K562 (cell line): ENCODE measurements around the gene APEX1. TPM values are rescaled to one million over a fixed set of nuclear protein-coding genes. Genes with fewer than 3 reads are reported as not detected.
A peak's percentile ranks its signal among the peaks of the same experiment; 100 is the strongest.

Source experiments
- AFF1 ChIP-seq, 2 experiments: fragments of 450-650 bp; IDR thresholded peaks; 2 replicates each; pipeline ENCODE4 v1.6.1; 2018; ENCODE audit warnings: mild to moderate bottlenecking in 2 of 2, low read depth in 1 of 2; ENCODE audit not compliant: partially characterized antibody in 2 of 2
- BRF1 ChIP-seq: IDR thresholded peaks from 3 replicates; pipeline ENCODE4 v1.6.1; 2011; ENCODE audit warnings: borderline replicate concordance, mild to moderate bottlenecking; ENCODE audit not compliant: insufficient read length; ENCODE audit errors: extremely low read depth
- ERF ChIP-seq: fragments of 450-650 bp; formaldehyde crosslinking; IDR thresholded peaks from 2 replicates; pipeline ENCODE4 v1.4.0; 2020; ENCODE audit warnings: mild to moderate bottlenecking, mixed read lengths
- OTX1 ChIP-seq: fragments of 450-650 bp; formaldehyde crosslinking; IDR thresholded peaks from 2 replicates; pipeline ENCODE4 v1.4.0; 2022; ENCODE audit warnings: mild to moderate bottlenecking
- PHF8 ChIP-seq: fragments of 200-600 bp; sonication (generic); IDR thresholded peaks from 2 replicates; pipeline ENCODE4 v1.6.1; 2012; ENCODE audit warnings: mixed run types, mild to moderate bottlenecking, inconsistent platforms, low read length, moderate library complexity, borderline replicate concordance
- SUPT5H ChIP-seq: fragments of 450-650 bp; IDR thresholded peaks from 2 replicates; pipeline ENCODE4 v1.6.1; 2016
- TCF7 ChIP-seq: sonication (generic); IDR thresholded peaks from 2 replicates; pipeline ENCODE4 v1.6.1; 2016; ENCODE audit warnings: antibody characterized with exemption, borderline replicate concordance
- TRIM28 ChIP-seq: fragments of 450-650 bp; IDR thresholded peaks from 2 replicates; pipeline ENCODE4 v1.6.1; 2017
- ZC3H11A ChIP-seq: IDR thresholded peaks from 2 replicates; pipeline ENCODE4 v1.6.1; 2012; ENCODE audit warnings: low read depth, low read length, improper control_type of control experiment
- ZKSCAN3 ChIP-seq: fragments of 250-450 bp; sonication (Bioruptor Pico); IDR thresholded peaks from 2 replicates; pipeline ENCODE4 v1.4.0; 2020
- ZNF445 ChIP-seq: fragments of 250-450 bp; sonication (Bioruptor Pico); IDR thresholded peaks from 2 replicates; pipeline ENCODE4 v1.4.0; 2020; ENCODE audit warnings: low read depth, mild to moderate bottlenecking, moderate library complexity
- ZNF586 ChIP-seq: fragments of 450-650 bp; formaldehyde crosslinking; conservative IDR thresholded peaks from 2 replicates; pipeline ENCODE4 v1.4.0; 2020; ENCODE audit warnings: mild to moderate bottlenecking, moderate library complexity
- polyA plus RNA-seq, 8 experiments: library from polyadenylated mRNA; depleted of rRNA in 4 of 8; stranded (reverse) in 5 of 8; unstranded in 3 of 8; fragments of >200 nt; fragmentation: Nextera tagmentation in 2 of 8; fragmentation: Illumina TruSeq in 1 of 8; extraction: Ambion mirVana in 2 of 8; extraction: Trizol in 1 of 8; gene quantifications; 2 replicates each; pipeline versions ENCODE4 v1.2.1 to v1.2.3, GENCODE V29; 2011 to 2014; ENCODE audit warnings: inconsistent platforms in 1 of 8, missing spikeins in 1 of 8
- total RNA-seq, 7 experiments: library from RNA; depleted of rRNA in 6 of 7; stranded (reverse); fragments of >200 nt in 6 of 7; fragmentation: Illumina TruSeq in 2 of 7; extraction: Trizol in 2 of 7; gene quantifications; 2 replicates each; pipeline versions ENCODE4 v1.2.1 to v1.2.3, GENCODE V29; 2011 to 2021; ENCODE audit warnings: low replicate concordance in 1 of 7
- TF ChIP-seq, protein P1 (sequence below): fragments of 450-650 bp; IDR thresholded peaks from 2 replicates; pipeline ENCODE4 v1.6.1; 2017; ENCODE audit warnings: mild to moderate bottlenecking, moderate library complexity
- TF ChIP-seq, protein P2 (sequence below): fragments of 450-650 bp; IDR thresholded peaks from 2 replicates; pipeline ENCODE4 v1.6.1; 2018; ENCODE audit not compliant: partially characterized antibody
- TF ChIP-seq, protein P3 (sequence below): sonication (generic); formaldehyde crosslinking; IDR thresholded peaks from 2 replicates; pipeline ENCODE4 v1.4.0; 2020; ENCODE audit warnings: mild to moderate bottlenecking, missing genetic modification reagents

Gene APEX1
- total and polyA plus RNA-seq, 9 of the 15 experiments (the other 6 are each of a cell fraction or from before 2014, with no cell fraction given), result 50.2 to 274 (median 158) TPM

DNA sequence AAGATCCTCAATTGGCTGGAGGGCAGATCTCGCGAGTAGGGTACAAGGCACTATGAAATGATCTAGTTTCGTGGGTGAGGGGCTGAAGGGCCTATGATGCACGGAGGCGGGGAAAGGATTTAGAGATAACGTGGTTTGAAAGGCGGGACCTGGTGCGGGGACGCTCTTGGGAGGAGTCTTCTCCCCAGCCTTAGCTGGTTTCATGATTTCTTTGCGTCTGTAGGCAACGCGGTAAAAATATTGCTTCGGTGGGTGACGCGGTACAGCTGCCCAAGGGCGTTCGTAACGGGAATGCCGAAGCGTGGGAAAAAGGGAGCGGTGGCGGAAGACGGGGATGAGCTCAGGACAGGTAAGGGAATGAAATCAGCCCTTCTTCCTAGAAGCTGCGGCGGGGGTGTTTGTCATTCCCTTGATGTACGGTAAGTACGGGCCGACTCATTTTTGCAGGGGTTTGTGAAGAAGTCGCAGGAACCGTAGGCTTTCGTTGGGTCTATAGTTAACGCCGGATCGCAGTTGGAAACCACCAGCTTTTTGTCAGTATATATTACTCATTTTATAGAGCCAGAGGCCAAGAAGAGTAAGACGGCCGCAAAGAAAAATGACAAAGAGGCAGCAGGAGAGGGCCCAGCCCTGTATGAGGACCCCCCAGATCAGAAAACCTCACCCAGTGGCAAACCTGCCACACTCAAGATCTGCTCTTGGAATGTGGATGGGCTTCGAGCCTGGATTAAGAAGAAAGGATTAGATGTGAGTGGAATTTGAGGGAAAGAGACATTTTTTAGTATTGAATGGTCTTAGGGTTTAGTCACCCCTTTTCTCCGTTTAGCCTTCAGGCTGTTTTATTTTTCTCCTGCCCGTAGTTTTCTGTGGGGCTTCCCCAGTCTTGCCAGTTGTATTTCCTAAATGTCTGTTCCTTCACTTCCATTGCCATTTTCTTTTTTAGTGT lies 602 bp downstream of the APEX1 start (continued):
- no peak for TF ChIP-seq AFF1 (IDR thresholded peaks at IDR 0.05; ENCODE audit: low read depth in 1 of 2, partially characterized antibody in 2 of 2)
- no peak; the same call in 1 of the 2 replicates for TF ChIP-seq ZNF586 (CRISPR knock-in tag)
- TF ChIP-seq ZKSCAN3, result no peak
- no peak for TF ChIP-seq TCF7
- TF ChIP-seq, protein P1, sequence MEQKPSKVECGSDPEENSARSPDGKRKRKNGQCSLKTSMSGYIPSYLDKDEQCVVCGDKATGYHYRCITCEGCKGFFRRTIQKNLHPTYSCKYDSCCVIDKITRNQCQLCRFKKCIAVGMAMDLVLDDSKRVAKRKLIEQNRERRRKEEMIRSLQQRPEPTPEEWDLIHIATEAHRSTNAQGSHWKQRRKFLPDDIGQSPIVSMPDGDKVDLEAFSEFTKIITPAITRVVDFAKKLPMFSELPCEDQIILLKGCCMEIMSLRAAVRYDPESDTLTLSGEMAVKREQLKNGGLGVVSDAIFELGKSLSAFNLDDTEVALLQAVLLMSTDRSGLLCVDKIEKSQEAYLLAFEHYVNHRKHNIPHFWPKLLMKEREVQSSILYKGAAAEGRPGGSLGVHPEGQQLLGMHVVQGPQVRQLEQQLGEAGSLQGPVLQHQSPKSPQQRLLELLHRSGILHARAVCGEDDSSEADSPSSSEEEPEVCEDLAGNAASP, result no peak
- TF ChIP-seq, protein P2, sequence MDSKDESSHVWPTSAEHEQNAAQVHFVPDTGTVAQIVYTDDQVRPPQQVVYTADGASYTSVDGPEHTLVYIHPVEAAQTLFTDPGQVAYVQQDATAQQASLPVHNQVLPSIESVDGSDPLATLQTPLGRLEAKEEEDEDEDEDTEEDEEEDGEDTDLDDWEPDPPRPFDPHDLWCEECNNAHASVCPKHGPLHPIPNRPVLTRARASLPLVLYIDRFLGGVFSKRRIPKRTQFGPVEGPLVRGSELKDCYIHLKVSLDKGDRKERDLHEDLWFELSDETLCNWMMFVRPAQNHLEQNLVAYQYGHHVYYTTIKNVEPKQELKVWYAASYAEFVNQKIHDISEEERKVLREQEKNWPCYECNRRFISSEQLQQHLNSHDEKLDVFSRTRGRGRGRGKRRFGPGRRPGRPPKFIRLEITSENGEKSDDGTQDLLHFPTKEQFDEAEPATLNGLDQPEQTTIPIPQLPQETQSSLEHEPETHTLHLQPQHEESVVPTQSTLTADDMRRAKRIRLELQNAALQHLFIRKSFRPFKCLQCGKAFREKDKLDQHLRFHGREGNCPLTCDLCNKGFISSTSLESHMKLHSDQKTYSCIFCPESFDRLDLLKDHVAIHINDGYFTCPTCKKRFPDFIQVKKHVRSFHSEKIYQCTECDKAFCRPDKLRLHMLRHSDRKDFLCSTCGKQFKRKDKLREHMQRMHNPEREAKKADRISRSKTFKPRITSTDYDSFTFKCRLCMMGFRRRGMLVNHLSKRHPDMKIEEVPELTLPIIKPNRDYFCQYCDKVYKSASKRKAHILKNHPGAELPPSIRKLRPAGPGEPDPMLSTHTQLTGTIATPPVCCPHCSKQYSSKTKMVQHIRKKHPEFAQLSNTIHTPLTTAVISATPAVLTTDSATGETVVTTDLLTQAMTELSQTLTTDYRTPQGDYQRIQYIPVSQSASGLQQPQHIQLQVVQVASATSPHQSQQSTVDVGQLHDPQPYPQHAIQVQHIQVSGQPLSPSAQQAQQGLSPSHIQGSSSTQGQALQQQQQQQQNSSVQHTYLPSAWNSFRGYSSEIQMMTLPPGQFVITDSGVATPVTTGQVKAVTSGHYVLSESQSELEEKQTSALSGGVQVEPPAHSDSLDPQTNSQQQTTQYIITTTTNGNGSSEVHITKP, result peak; percentile 91
- TF ChIP-seq SUPT5H, result peak; percentile 60
- peak; percentile 6; the same call in 1 of the 2 replicates for TF ChIP-seq PHF8
- no peak for TF ChIP-seq BRF1
- no peak for TF ChIP-seq ERF
- no peak for TF ChIP-seq ZC3H11A
- TF ChIP-seq ZNF445 (CRISPR knock-in tag), result no peak
- no peak for TF ChIP-seq TRIM28
- no peak for TF ChIP-seq OTX1
- TF ChIP-seq, protein P3, sequence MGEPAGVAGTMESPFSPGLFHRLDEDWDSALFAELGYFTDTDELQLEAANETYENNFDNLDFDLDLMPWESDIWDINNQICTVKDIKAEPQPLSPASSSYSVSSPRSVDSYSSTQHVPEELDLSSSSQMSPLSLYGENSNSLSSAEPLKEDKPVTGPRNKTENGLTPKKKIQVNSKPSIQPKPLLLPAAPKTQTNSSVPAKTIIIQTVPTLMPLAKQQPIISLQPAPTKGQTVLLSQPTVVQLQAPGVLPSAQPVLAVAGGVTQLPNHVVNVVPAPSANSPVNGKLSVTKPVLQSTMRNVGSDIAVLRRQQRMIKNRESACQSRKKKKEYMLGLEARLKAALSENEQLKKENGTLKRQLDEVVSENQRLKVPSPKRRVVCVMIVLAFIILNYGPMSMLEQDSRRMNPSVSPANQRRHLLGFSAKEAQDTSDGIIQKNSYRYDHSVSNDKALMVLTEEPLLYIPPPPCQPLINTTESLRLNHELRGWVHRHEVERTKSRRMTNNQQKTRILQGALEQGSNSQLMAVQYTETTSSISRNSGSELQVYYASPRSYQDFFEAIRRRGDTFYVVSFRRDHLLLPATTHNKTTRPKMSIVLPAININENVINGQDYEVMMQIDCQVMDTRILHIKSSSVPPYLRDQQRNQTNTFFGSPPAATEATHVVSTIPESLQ (CRISPR knock-in tag), result 0 out of 2 replicates have a peak, but pooled peaks have one; percentile 17
